GM12878 (cell line): ENCODE data around the gene CHRNG. TPM values are rescaled to one million over a fixed set of nuclear protein-coding genes. Genes with fewer than 3 reads are reported as not detected.
"Not testable (repeated sequence)": the region's sequence is repeated elsewhere in the genome, so short reads cannot be mapped to it uniquely, and the experiment has no call there.

Experiments used
- ATAC-seq: fragments of 200-7000 bp; cut with Tn5 transposase; 3 replicates; pipeline ENCODE4 v1.9.1; 2020; ENCODE audit warnings: mild to moderate bottlenecking, moderate library complexity
- BruUV-seq: library from RNA; stranded (reverse); fragments of 400-500 nt; replicated peaks from 2 replicates; lab custom pipeline; 2021; lab: Mats Ljungman, UMichigan
- CTCF ChIA-PET: fragments of 300-600 bp; sonication (Branson Sonifier 250); formaldehyde crosslinking; extraction: SDS; loops from one replicate; lab custom pipeline; 2021; ENCODE audit warnings: inconsistent platforms; lab: Yijun Ruan, JAX
- POLR2A ChIA-PET: fragments of 350-600 bp; formaldehyde crosslinking; extraction: SDS; loops from one replicate; lab custom pipeline; 2021; ENCODE audit warnings: inconsistent platforms; lab: Charles Lee
- RAD21 ChIA-PET: fragments of 300-600 bp; sonication (Branson Sonifier 250); formaldehyde crosslinking; loops from one replicate; lab custom pipeline; 2023; ENCODE audit warnings: antibody characterized with exemption; ENCODE audit not compliant: unreplicated experiment; lab: Charles Lee
- SMC1A ChIA-PET: fragments of 300-600 bp; sonication (Branson Sonifier 250); formaldehyde crosslinking; loops from one replicate; lab custom pipeline; 2023; ENCODE audit not compliant: unreplicated experiment, uncharacterized antibody; lab: Charles Lee
- DNase-seq: peaks from one replicate; pipeline ENCODE4 v3.0.0-alpha.2; 2011; ENCODE audit warnings: low read depth, low spot score
- FAIRE-seq: peaks from 3 replicates; lab custom pipeline; 2011; peaks lifted over from hg19 to GRCh38; lab: Jason Lieb, UNC
- H2AFZ ChIP-seq: 2 replicates; pipeline ENCODE4 v1.6.0; 2011; ENCODE audit warnings: low read depth, low read length, control low read depth; ENCODE audit not compliant: control insufficient read depth
- H3K27ac ChIP-seq: 2 replicates; pipeline ENCODE4 v1.5.1; 2011; ENCODE audit warnings: control low read depth; ENCODE audit not compliant: control insufficient read depth, insufficient read depth
- H3K27me3 ChIP-seq, 2 experiments: replicated peaks in 1 of 2; 2 replicates each; pipeline versions ENCODE4 v1.6.0 to v1.6.1; 2011; ENCODE audit warnings: low read length in 1 of 2; ENCODE audit not compliant: control insufficient read depth in 2 of 2, insufficient read depth in 2 of 2
- H3K36me3 ChIP-seq, 2 experiments: 2 replicates each; pipeline ENCODE4 v1.5.1; 2011; ENCODE audit warnings: low read length in 1 of 2; ENCODE audit not compliant: control insufficient read depth in 2 of 2, insufficient read depth in 2 of 2
- H3K4me1 ChIP-seq: 2 replicates; pipeline ENCODE4 v1.6.1; 2011; ENCODE audit warnings: mild to moderate bottlenecking, low read length, moderate library complexity, mixed read lengths; ENCODE audit not compliant: control insufficient read depth, insufficient read depth
- H3K4me2 ChIP-seq: 2 replicates; pipeline ENCODE4 v1.6.0; 2011; ENCODE audit warnings: control low read depth; ENCODE audit not compliant: control insufficient read depth, insufficient read depth
- H3K4me3 ChIP-seq: fragments of 200-600 bp; sonication (generic); 2 replicates; pipeline ENCODE4 v1.5.1; 2016
- H3K79me2 ChIP-seq: 2 replicates; pipeline ENCODE4 v1.6.0; 2011; ENCODE audit warnings: low read length; ENCODE audit not compliant: control insufficient read depth, insufficient read depth
- H3K9ac ChIP-seq: 2 replicates; pipeline ENCODE4 v1.8.0; 2011; ENCODE audit warnings: low read length, control low read depth, mixed read lengths; ENCODE audit not compliant: control insufficient read depth, insufficient read depth
- H3K9me3 ChIP-seq: replicated peaks from 3 replicates; pipeline ENCODE4 v1.5.1; 2011; ENCODE audit warnings: mild to moderate bottlenecking, low read length; ENCODE audit not compliant: control insufficient read depth, insufficient read depth
- H4K20me1 ChIP-seq: 2 replicates; pipeline ENCODE4 v1.6.0; 2011; ENCODE audit not compliant: control insufficient read depth, insufficient read depth
- ESRRA ChIP-seq: IDR thresholded peaks from 2 replicates; pipeline ENCODE4 v1.6.1; 2012; ENCODE audit warnings: mild to moderate bottlenecking, low read length, improper control_type of control experiment
- HSF1 ChIP-seq: fragments of 150-350 bp; IDR thresholded peaks from 2 replicates; pipeline ENCODE4 v1.6.1; 2014; ENCODE audit warnings: mild to moderate bottlenecking, low read depth, low read length
- NBN ChIP-seq: fragments of 450-650 bp; IDR thresholded peaks from 2 replicates; pipeline ENCODE4 v1.6.1; 2016
- RFX5 ChIP-seq: IDR thresholded peaks from 2 replicates; pipeline ENCODE4 v1.6.1; 2011; ENCODE audit warnings: low read depth, low read length, improper control_type of control experiment
- TCF12 ChIP-seq: IDR thresholded peaks from 2 replicates; pipeline ENCODE4 v1.6.1; 2011; ENCODE audit warnings: low read depth, mild to moderate bottlenecking, low read length
- WGBS: methylation state at CpG from one replicate; pipeline ENCODE4 v1.1.6; 2016; ENCODE audit warnings: low lambda C conversion rate; ENCODE audit not compliant: insufficient replicate concordance, insufficient coverage; ENCODE audit errors: missing lambda C conversion rate; 5-methylcytosine and 5-hydroxymethylcytosine counted together
- in situ Hi-C: fragments of 300-500 bp; cut with MboI; formaldehyde crosslinking; loops from 9 replicates; pipeline ENCODE4 v1.14.3; 2018; ENCODE audit warnings: mixed read lengths
- intact Hi-C: fragments of 100-400 bp; cut with micrococcal nuclease; formaldehyde crosslinking; loops from one replicate; pipeline ENCODE4 v1.14.2; 2022; ENCODE audit not compliant: unreplicated experiment
- polyA plus RNA-seq, 11 experiments: library from polyadenylated mRNA; depleted of rRNA in 4 of 11; unstranded in 6 of 11; stranded (reverse) in 5 of 11; fragments of >200 nt; fragmentation: Nextera tagmentation in 4 of 11; fragmentation: Illumina TruSeq in 1 of 11; extraction: Ambion mirVana in 4 of 11; extraction: Trizol in 1 of 11; gene quantifications; 1 replicate in 1 of 11; 2 replicates in 10 of 11; pipeline versions ENCODE4 v1.2.1 to v1.2.3, GENCODE V29; 2011 to 2016; ENCODE audit warnings: inconsistent platforms in 2 of 11, missing spikeins in 2 of 11, low read depth in 1 of 11
- total RNA-seq, 4 experiments: library from RNA; depleted of rRNA in 3 of 4; stranded (reverse); fragments of >200 nt in 3 of 4; fragmentation: Illumina TruSeq in 1 of 4; extraction: Trizol in 1 of 4; gene quantifications; 2 replicates each; pipeline versions ENCODE4 v1.2.1 to v1.2.3, GENCODE V29; 2013 to 2021

CHRNG gene
- total and polyA plus RNA-seq, 10 of the 15 experiments (the other 5 are each of a cell fraction or from before 2014, with no cell fraction given): 0.17 TPM; not detected in 9

- TF ChIP-seq RFX5 (no peak), NBN (no peak), TCF12 (no peak), ESRRA (no peak), HSF1 (no peak)
- TF ChIP-seq, all 136 proteins: peak for 0
These were observed 30.0 kb downstream of the CHRNG start (continued) for GRCh38 chr2:232569541-232569940.

- H4K20me1 ChIP-seq, POLR2A ChIA-PET, H3K9ac ChIP-seq, ATAC-seq, RAD21 ChIA-PET, H3K79me2 ChIP-seq, BruUV-seq, H2AFZ ChIP-seq, intact Hi-C loops, H3K9me3 ChIP-seq, FAIRE-seq, DNase-seq, H3K4me1 ChIP-seq, H3K4me2 ChIP-seq, SMC1A ChIA-PET, H3K27ac ChIP-seq, H3K27me3 ChIP-seq, H3K4me3 ChIP-seq, in situ Hi-C loops: not testable (repeated sequence)
- H3K36me3 ChIP-seq: peaks cover 15 to 42% of the 10 kb centered on the region in 2 experiments
- CTCF ChIA-PET: interaction anchor here (0.8 kb wide), 1 partner anchor 41 kb away, joined by 3 read pairs; no protein-coding TSS in a partner anchor
- WGBS: 96% methylated on average over 6 of the region's 6 CpGs
These were observed 31.0 kb downstream of the CHRNG start for GRCh38 chr2:232570481-232570880.
